HG02852 (cell line): Measurements from ENCODE around the gene CFAP54.
"Not testable (repeated sequence)": the region's sequence is repeated elsewhere in the genome, so short reads cannot be mapped to it uniquely, and the experiment has no call there.

Source experiments
- ATAC-seq: cut with Tn5 transposase; IDR thresholded peaks from one replicate; pipeline ENCODE4 v1.9.1; 2021; ENCODE audit warnings: mild to moderate bottlenecking, moderate library complexity; ENCODE audit not compliant: unreplicated experiment

Gene CFAP54

GRCh38 chr12:96513681-96514080, 24.3 kb downstream of the CFAP54 start:
- no peak for ATAC-seq

- peak; percentile 83 for ATAC-seq
Measured at GRCh38 chr12:96514328-96514727, 25.0 kb downstream of the CFAP54 start.

DNA sequence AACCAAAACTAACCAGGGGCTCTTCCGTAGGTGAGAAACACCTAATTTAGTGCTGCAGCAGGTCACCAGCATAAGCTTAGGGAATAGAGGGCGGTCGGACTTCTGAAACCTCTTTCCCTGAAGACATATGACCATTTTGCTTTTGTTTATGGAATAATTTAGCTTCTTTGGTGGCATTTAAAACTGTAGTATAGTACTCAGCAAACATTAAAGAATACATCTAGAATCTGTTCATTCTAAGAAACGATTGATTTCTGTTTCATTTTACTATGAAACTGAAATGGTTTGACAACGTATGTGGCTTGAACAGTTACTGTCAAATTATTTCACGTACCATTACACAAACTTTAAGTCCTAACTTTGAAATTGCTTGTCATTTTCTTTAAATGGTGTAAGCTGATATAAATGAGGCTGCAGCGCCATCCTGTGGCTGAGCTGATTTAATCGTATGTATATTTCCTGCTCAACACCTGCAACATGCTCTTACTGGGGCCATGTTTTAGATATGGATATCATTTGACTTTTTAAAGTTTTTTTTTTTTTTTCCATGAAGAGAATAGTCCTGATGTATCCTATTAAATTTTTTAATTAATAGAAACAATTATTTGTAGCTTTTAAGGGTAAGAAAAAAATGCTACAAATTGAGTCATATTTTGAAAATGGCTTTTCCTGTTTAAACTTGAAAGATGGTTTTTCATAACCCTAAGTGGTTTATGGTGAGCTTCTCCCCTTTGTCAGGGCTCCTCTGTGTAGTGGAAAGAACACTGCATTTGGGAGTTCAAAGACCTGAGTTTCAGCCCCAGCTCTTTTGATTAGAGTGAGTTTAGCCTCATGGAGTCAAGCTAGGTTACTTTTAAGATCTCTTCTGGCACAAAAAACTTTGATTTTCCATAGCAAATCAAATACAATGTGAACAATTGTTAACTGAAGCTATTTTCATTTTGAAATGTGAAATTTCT, 27.4 kb downstream of the CFAP54 start:
- ATAC-seq = peak; percentile 54

- no peak for ATAC-seq
Measured at GRCh38 chr12:96520767-96521166, 31.4 kb downstream of the CFAP54 start.

DNA sequence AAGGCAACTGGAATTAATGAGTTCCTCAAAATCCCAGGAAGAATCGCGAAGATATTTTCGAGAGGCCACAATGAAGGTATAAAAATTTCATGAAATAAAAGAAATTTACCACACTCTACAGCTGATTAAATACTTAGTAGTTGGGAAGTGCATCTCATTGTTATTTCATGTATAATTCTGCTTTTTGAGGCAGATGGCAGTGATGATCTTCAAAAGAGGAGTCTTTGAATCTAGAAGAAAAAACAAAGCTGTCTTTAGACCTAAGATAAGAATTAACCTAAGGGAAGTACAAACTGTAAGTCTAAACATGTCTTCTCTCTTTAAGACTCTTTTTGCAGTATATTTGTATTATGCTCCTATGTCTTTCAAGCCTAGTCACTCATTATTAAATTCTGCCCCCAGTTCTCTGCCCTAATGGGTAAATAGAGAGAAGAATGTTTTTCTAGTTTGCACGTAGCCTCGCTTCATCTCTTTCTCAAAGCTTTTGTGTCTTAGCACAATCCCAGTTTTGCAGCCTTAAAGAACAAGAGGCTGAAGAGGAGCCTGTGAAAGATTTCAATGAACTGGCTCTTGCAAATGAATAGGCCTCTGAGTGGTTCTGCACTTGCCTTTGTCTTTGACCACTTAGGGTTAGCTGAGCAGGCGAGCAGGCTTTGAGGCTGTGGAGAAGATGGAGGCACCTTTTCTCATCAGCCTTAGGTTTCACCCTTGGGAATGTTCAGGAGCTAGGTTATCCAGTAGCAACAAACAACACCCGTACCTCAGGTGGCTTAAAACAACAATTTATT, 32.7 kb downstream of the CFAP54 start:
- ATAC-seq = no peak

GRCh38 chr12:96522690-96523089, 33.3 kb downstream of the CFAP54 start:
- ATAC-seq = no peak

- ATAC-seq = no peak
Measured at GRCh38 chr12:96526110-96526509, 36.7 kb downstream of the CFAP54 start.

GRCh38 chr12:96529912-96530311, 40.5 kb downstream of the CFAP54 start:
- ATAC-seq = no peak

- no peak for ATAC-seq
Measured at GRCh38 chr12:96534339-96534738, 45.0 kb downstream of the CFAP54 start.

DNA sequence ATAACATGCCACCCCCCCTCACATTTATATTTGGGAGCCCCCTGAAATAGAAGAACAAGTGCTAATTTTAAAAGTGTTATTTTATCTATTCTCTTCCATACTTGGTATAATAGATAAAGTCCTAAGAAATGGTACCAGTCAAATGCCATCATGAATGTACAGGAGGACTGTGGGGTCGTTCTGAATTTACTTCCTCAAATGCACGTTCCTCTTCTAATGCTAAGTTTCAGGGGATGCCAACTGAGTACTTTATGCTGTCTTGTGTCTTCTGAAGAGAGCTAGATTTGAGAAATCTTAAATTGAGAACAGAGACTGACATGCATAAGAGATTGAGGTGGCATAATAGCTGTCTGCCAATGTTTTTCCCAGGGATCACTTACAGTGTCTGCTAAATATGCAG, 59.0 kb downstream of the CFAP54 start:
- ATAC-seq = no peak

DNA sequence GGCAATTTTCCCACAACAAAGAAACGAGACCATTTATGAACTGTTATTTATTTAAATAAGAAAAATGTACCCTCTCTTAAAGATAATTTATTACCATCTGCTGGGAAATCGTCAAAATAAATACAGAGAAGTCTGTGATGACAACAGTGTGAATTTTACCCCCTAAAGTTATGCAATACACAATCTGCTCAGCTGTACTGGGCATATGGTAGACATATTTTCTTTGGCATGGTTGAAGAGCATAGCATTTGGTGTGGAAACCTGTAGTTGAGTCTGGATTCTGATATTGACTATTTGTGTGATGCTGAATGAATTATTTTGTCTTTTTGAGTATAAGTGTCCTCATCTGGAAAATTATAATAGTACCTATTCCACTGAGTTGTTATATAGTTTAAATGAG, 60.0 kb downstream of the CFAP54 start:
- no peak for ATAC-seq

DNA sequence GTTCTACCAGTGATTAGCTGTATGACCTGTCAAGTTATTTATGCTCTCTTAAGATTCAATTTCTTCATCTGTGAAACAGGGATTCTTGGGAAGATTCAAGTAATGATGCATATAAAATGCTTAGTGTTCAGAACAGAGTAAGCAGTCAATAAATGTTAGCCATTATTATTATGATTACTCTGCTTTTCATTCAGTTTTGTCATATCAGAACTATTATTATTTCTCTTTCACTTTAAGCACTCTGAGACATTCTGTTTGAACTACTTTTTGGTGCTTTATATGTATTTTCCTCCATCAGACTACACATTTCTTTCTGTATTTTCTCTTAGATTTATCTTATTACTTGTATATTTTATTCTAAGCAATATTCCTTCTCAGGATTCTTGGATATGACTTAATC, 81.2 kb downstream of the CFAP54 start:
- ATAC-seq = peak; percentile 30

DNA sequence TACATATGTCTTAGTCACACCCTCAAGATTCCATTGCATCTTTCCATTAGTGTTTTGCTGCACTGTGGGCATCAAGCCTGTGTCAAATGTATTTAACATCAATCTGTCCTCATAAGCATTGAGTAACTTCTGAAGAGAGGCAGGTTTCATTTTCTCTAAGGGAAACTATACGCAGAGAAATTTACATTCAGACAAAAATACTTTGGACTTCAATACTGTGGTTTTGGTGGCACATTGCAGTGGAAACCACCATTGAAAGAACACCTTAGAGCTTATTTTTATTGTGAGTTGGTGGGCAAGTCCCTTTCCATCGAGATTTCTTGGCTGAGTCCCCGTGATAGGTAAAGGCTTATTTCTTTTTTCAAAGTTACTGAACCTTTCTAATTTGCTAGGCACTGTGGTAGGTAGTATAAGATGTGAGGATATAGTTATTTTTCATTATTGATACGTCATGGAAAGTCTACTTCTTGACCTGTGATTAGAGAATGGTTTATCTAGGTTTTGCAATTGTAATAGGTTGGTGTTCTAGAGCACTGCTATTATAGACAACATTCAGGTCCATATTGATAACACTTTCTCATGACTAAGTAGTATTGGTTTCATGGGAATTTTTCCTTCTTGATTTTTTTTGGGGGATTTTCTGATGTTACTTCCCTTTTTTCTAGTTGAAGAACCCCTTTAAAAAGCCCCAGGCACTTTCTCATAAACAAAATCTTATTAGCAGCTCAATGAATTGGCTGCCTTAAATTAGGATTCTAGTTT, 81.9 kb downstream of the CFAP54 start:
- peak; percentile 93 for ATAC-seq

DNA sequence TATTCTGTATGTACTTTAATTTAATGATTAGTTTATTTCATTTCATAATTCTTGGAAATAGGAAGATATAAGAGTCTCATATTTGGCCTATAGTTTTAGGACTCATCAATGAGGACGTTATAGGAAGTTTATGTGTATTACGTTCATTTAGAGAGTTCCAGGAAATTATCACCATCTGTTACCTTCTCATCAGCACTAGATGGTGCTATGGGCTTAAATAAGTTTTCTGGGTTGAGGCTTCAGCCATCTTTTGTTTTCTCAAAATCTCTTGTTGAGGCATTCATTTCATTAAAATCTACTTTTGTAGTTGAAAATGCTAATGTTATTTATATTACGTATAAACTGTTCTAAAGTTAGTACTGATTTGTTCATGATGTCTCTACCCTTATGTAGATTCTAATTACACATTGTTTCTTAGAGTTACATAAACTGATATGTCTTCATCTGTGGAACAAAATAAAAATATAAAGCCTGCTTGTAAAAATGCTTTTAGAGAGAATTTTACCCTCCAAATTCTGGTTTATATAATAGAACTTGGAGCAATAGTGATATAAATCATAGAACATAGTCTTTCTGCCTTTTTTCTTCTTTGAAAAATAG, 89.2 kb downstream of the CFAP54 start:
- peak; percentile 96 for ATAC-seq

DNA sequence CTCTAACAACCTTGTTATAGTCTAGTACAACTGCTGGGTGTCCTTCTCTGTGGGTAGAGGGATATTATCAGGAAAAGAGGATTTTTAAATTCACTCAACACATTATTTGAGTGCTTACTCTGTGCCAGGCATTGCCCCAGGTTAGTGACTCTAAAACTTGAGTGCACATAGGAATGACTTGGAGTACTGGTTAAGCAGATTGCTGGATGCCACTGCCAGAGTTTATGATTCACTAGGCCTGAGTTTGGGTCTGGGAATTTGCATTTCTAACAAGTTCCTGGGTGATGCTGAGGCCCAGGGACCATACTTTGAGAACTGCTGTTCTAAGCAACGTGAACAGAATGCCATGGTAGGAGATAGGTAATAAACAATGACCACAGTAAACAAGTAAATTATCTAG, 96.6 kb downstream of the CFAP54 start:
- no peak for ATAC-seq

DNA sequence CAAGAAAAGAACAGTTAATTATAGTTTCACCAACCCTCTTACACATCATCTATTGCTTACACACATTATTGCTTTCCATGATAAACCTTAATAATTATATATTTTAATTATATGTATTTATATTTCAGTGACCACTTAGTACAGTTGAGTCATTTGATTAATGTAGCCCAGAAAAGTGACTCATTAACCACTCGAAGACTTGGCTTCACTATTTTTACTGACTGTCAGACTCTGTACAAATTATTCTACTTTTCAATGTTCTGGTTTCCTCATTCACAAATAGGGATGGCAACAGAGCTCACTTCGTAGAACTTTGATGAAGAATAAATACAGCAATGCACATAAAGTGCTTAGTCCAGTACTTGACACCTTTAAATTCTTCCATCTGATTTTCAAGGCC, 98.3 kb downstream of the CFAP54 start:
- ATAC-seq = no peak

GRCh38 chr12:96590970-96591369, 101.6 kb downstream of the CFAP54 start:
- ATAC-seq = no peak

GRCh38 chr12:96604374-96604773, 115.0 kb downstream of the CFAP54 start:
- ATAC-seq = not testable (repeated sequence)

- ATAC-seq = no peak
Measured at GRCh38 chr12:96605684-96606083, 116.3 kb downstream of the CFAP54 start.

- no peak for ATAC-seq
Measured at GRCh38 chr12:96606134-96606533, 116.8 kb downstream of the CFAP54 start.

DNA sequence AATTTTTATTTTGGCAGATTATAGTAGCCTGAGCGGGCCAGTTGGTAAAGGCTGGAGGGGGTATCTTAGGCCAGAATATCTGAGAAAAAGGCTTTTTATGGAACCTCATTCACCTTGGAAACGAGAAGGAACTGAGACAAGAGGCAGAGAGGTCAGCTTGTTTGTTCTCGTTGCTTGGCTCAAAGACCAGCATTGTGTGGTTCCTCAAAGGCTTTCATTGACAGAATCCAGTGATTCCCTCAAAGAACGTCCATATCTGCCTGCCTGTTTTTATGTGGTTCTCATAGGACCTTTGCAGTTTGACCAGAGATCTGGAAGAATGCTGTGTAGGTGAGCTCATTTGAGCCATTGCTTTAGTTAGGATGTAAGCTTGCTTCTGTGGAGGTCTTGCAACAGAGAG, 117.3 kb downstream of the CFAP54 start:
- no peak for ATAC-seq
